ENCODE results near the gene ACO2. TPM values are rescaled to one million over a fixed set of nuclear protein-coding genes. Genes with fewer than 3 reads are reported as not detected.

The ACO2 gene
- total RNA-seq, 2 experiments from 2014 or later, result 69.9 to 72.2 TPM

GRCh38 chr22:41461901-41462300 is 7.0 kb upstream of the ACO2 start:
- POLR2A ChIA-PET, result interaction anchor here (1.2 to 3.7 kb wide), 3 partner anchors 13 to 176 kb away, joined by 4 to 35 read pairs (median 19); partner anchors contain the start of genes RANGAP1 and TOB2
- CTCF ChIA-PET, result no interaction called here
- Mint-ChIP-seq H3K27ac (no peak overlapping the region), H3K4me1 (peaks cover 25% of the 10 kb centered on the region), H3K9me3 (no peaks in the 10 kb centered on the region), H3K27me3 (no peaks in the 10 kb centered on the region), H3K36me3 (ENCODE audit: low read depth) (peaks cover 58% of the 10 kb centered on the region), H3K4me3 (no peak overlapping the region)
- no peak for DNase-seq

GRCh38 chr22:41469218-41469851 is 418 bp downstream of the ACO2 start:
- H3K4me3 Mint-ChIP-seq, result peak overlapping the region; percentile 77
- H3K27ac Mint-ChIP-seq, result peak overlapping the region; percentile 96
- peaks cover 61% of the 10 kb centered on the region for H3K4me1 Mint-ChIP-seq
- DNase-seq, result no peak
- POLR2A ChIA-PET, result interaction anchor here (0.8 to 5.5 kb wide), 25 partner anchors 10 to 377 kb away, joined by 3 to 136 read pairs (median 6); partner anchors contain the start of genes DESI1, EP300, PMM1 and TEF
- H3K9me3 Mint-ChIP-seq, result no peaks in the 10 kb centered on the region
- CTCF ChIA-PET, result interaction anchor here (0.8 to 2.1 kb wide), 13 partner anchors 10 to 198 kb away, joined by 3 to 20 read pairs (median 4); partner anchors contain the start of genes TEF and ZC3H7B
- H3K27me3 Mint-ChIP-seq, result no peaks in the 10 kb centered on the region
- H3K36me3 Mint-ChIP-seq (ENCODE audit: low read depth), result peaks cover 35% of the 10 kb centered on the region

GRCh38 chr22:41470886-41471285 is 2.0 kb downstream of the ACO2 start:
- POLR2A ChIA-PET, result interaction anchor here (5.1 to 5.5 kb wide), 2 partner anchors 21 to 25 kb away, joined by 86 to 136 read pairs; partner anchors contain the start of gene TOB2
- CTCF ChIA-PET, result interaction anchor here (1.3 kb wide), 1 partner anchor 196 kb away, joined by 4 read pairs; no protein-coding TSS in a partner anchor
- H3K9me3 Mint-ChIP-seq, result no peaks in the 10 kb centered on the region
- peaks cover 52% of the 10 kb centered on the region for H3K4me1 Mint-ChIP-seq
- no peaks in the 10 kb centered on the region for H3K27me3 Mint-ChIP-seq
- H3K36me3 Mint-ChIP-seq (ENCODE audit: low read depth), result peaks cover 22% of the 10 kb centered on the region
- no peak for DNase-seq
- H3K4me3 Mint-ChIP-seq, result peak overlapping the region; percentile 77
- no peak overlapping the region for H3K27ac Mint-ChIP-seq

GRCh38 chr22:41471568-41471967 is 2.7 kb downstream of the ACO2 start:
- POLR2A ChIA-PET, result interaction anchor here (0.7 to 5.1 kb wide), 2 partner anchors 25 to 519 kb away, joined by 3 to 136 read pairs; partner anchors contain the start of gene TOB2
- Mint-ChIP-seq H3K27me3 (no peaks in the 10 kb centered on the region), H3K9me3 (no peaks in the 10 kb centered on the region), H3K4me3 (no peak overlapping the region), H3K36me3 (ENCODE audit: low read depth) (peaks cover 18% of the 10 kb centered on the region), H3K4me1 (peaks cover 47% of the 10 kb centered on the region), H3K27ac (no peak overlapping the region)
- DNase-seq, result no peak
- CTCF ChIA-PET, result interaction anchor here (1.3 kb wide), 1 partner anchor 195 kb away, joined by 4 read pairs; no protein-coding TSS in a partner anchor

- Mint-ChIP-seq H3K4me1 (peaks cover 24% of the 10 kb centered on the region), H3K9me3 (no peaks in the 10 kb centered on the region), H3K27me3 (no peaks in the 10 kb centered on the region), H3K4me3 (no peak overlapping the region), H3K27ac (no peak overlapping the region), H3K36me3 (ENCODE audit: low read depth) (peaks cover 2% of the 10 kb centered on the region)
- ChIA-PET CTCF (interaction anchor here (2.4 kb wide), 1 partner anchor 71 kb away, joined by 8 read pairs; no protein-coding TSS in a partner anchor), POLR2A (interaction anchor here (1.2 kb wide), 1 partner anchor 19 kb away, joined by 4 read pairs; no protein-coding TSS in a partner anchor)
- DNase-seq, result no peak
Measured at GRCh38 chr22:41474872-41475451, 6.0 kb downstream of the ACO2 start.

- CTCF ChIA-PET, result interaction anchor here (1.1 to 1.6 kb wide), 3 partner anchors 10 to 74 kb away, joined by 3 to 7 read pairs (median 4); partner anchors contain the start of genes ACO2 and PHF5A
- Mint-ChIP-seq H3K9me3 (no peaks in the 10 kb centered on the region), H3K36me3 (ENCODE audit: low read depth) (no peaks in the 10 kb centered on the region), H3K27ac (no peak overlapping the region), H3K4me3 (no peak overlapping the region), H3K4me1 (peaks cover 10% of the 10 kb centered on the region), H3K27me3 (no peaks in the 10 kb centered on the region)
- DNase-seq, result no peak
- POLR2A ChIA-PET, result interaction anchor here (0.8 to 4.0 kb wide), 3 partner anchors 10 to 66 kb away, joined by 3 to 29 read pairs (median 3); partner anchors contain the start of genes ACO2 and PHF5A
Measured at GRCh38 chr22:41478473-41478872, 9.6 kb downstream of the ACO2 start.

- CTCF ChIA-PET, result interaction anchor here (1.4 to 1.6 kb wide), 2 partner anchors 10 to 75 kb away, joined by 3 to 7 read pairs; partner anchors contain the start of genes ACO2 and PHF5A
- Mint-ChIP-seq H3K36me3 (ENCODE audit: low read depth) (no peaks in the 10 kb centered on the region), H3K4me1 (peaks cover 8% of the 10 kb centered on the region), H3K27me3 (no peaks in the 10 kb centered on the region), H3K27ac (no peak overlapping the region), H3K4me3 (no peak overlapping the region), H3K9me3 (no peaks in the 10 kb centered on the region)
- DNase-seq, result no peak
- POLR2A ChIA-PET, result interaction anchor here (0.8 to 4.0 kb wide), 3 partner anchors 10 to 75 kb away, joined by 3 to 29 read pairs (median 3); partner anchors contain the start of genes ACO2 and PHF5A
Measured at GRCh38 chr22:41478891-41479521, 10.1 kb downstream of the ACO2 start.

- ChIA-PET POLR2A (interaction anchor here (1.2 to 4.0 kb wide), 2 partner anchors 11 to 76 kb away, joined by 3 to 29 read pairs; partner anchors contain the start of genes ACO2 and PHF5A), CTCF (interaction anchor here (1.6 kb wide), 1 partner anchor 11 kb away, joined by 3 read pairs; the partner anchor contains the start of genes ACO2 and PHF5A)
- Mint-ChIP-seq H3K9me3 (no peaks in the 10 kb centered on the region), H3K27ac (no peak overlapping the region), H3K27me3 (no peaks in the 10 kb centered on the region), H3K4me3 (no peak overlapping the region), H3K36me3 (ENCODE audit: low read depth) (no peaks in the 10 kb centered on the region), H3K4me1 (peaks cover 9% of the 10 kb centered on the region)
- DNase-seq, result no peak
Measured at GRCh38 chr22:41479671-41480396, 10.9 kb downstream of the ACO2 start.

GRCh38 chr22:41480397-41480735 is 11.4 kb downstream of the ACO2 start:
- no peaks in the 10 kb centered on the region for H3K27me3 Mint-ChIP-seq
- DNase-seq, result no peak
- H3K4me1 Mint-ChIP-seq, result peaks cover 13% of the 10 kb centered on the region
- ChIA-PET CTCF (interaction anchor here (0.9 kb wide), 1 partner anchor 19 kb away, joined by 3 read pairs; no protein-coding TSS in a partner anchor), POLR2A (interaction anchor here (4.0 kb wide), 1 partner anchor 11 kb away, joined by 29 read pairs; the partner anchor contains the start of genes ACO2 and PHF5A)
- H3K9me3 Mint-ChIP-seq, result no peaks in the 10 kb centered on the region
- no peak overlapping the region for H3K4me3 Mint-ChIP-seq
- no peak overlapping the region for H3K27ac Mint-ChIP-seq
- no peaks in the 10 kb centered on the region for H3K36me3 Mint-ChIP-seq (ENCODE audit: low read depth)

GRCh38 chr22:41481131-41481830 is 12.4 kb downstream of the ACO2 start:
- CTCF ChIA-PET, result interaction anchor here (0.9 kb wide), 1 partner anchor 18 kb away, joined by 3 read pairs; no protein-coding TSS in a partner anchor
- no peaks in the 10 kb centered on the region for H3K27me3 Mint-ChIP-seq
- H3K4me1 Mint-ChIP-seq, result peaks cover 17% of the 10 kb centered on the region
- no peaks in the 10 kb centered on the region for H3K36me3 Mint-ChIP-seq (ENCODE audit: low read depth)
- no peaks in the 10 kb centered on the region for H3K9me3 Mint-ChIP-seq
- POLR2A ChIA-PET, result interaction anchor here (1.5 kb wide), 1 partner anchor 13 kb away, joined by 6 read pairs; the partner anchor contains the start of genes ACO2 and PHF5A
- no peak for DNase-seq
- no peak overlapping the region for H3K4me3 Mint-ChIP-seq
- no peak overlapping the region for H3K27ac Mint-ChIP-seq

- Mint-ChIP-seq H3K4me3 (no peak overlapping the region), H3K27ac (no peak overlapping the region), H3K9me3 (no peaks in the 10 kb centered on the region), H3K36me3 (ENCODE audit: low read depth) (no peaks in the 10 kb centered on the region), H3K4me1 (peaks cover 17% of the 10 kb centered on the region), H3K27me3 (no peaks in the 10 kb centered on the region)
- CTCF ChIA-PET, result interaction anchor here (0.5 kb wide), 1 partner anchor 102 kb away, joined by 3 read pairs; no protein-coding TSS in a partner anchor
- DNase-seq, result no peak
- POLR2A ChIA-PET, result interaction anchor here (1.5 kb wide), 1 partner anchor 13 kb away, joined by 6 read pairs; the partner anchor contains the start of genes ACO2 and PHF5A
Measured at GRCh38 chr22:41481925-41482318, 13.0 kb downstream of the ACO2 start.
